BJ (cell line): ENCODE data around the gene PRAME. TPM values are rescaled to one million over a fixed set of nuclear protein-coding genes. Genes with fewer than 3 reads are reported as not detected.
"Not testable (repeated sequence)": the region's sequence is repeated elsewhere in the genome, so short reads cannot be mapped to it uniquely, and the experiment has no call there.

ENCODE experiments used
- CTCF ChIA-PET: fragments of 350-600 bp; formaldehyde crosslinking; extraction: SDS; loops from one replicate; lab custom pipeline; 2021; ENCODE audit warnings: antibody characterized with exemption, inconsistent platforms; lab: Yijun Ruan, JAX
- POLR2A ChIA-PET: fragments of 300-600 bp; sonication (Branson Sonifier 250); formaldehyde crosslinking; extraction: SDS; loops from one replicate; lab custom pipeline; 2021; ENCODE audit warnings: antibody characterized with exemption; lab: Charles Lee
- DNase-seq: peaks from one replicate; pipeline ENCODE4 v3.0.0-alpha.2; 2011; ENCODE audit warnings: low read depth
- H3K27me3 ChIP-seq: 2 replicates; pipeline ENCODE4 v1.6.0; 2011; ENCODE audit warnings: low read length; ENCODE audit not compliant: control insufficient read depth, insufficient read depth
- H3K36me3 ChIP-seq: 2 replicates; pipeline ENCODE4 v1.5.1; 2011; ENCODE audit warnings: low read length; ENCODE audit not compliant: control insufficient read depth, insufficient read depth
- H3K4me3 ChIP-seq: 2 replicates; pipeline ENCODE4 v1.5.1; 2011; ENCODE audit warnings: low read depth, mild to moderate bottlenecking, control low read depth, low read length
- CTCF ChIP-seq: IDR thresholded peaks from 2 replicates; pipeline ENCODE4 v1.5.1; 2011; ENCODE audit warnings: low read depth, mild to moderate bottlenecking, control low read depth, inconsistent platforms, low read length, moderate library complexity; ENCODE audit not compliant: insufficient read depth
- polyA plus RNA-seq: library from polyadenylated mRNA; depleted of rRNA; stranded (reverse); fragments of >200 nt; gene quantifications from 2 replicates; pipeline ENCODE4 v1.2.3, GENCODE V29; 2011

The PRAME gene
- polyA plus RNA-seq, 1 experiment, result 0.15 TPM

GRCh38 chr22:22535662-22536061 is 23.4 kb downstream of the PRAME start:
- Histone ChIP-seq H3K27me3 (no peaks in the 10 kb centered on the region), H3K4me3 (no peak overlapping the region), H3K36me3 (no peaks in the 10 kb centered on the region)
- DNase-seq, result no peak
- CTCF ChIA-PET, result interaction anchor here (1.4 kb wide), 1 partner anchor 41 kb away, joined by 3 read pairs; no protein-coding TSS in a partner anchor
- POLR2A ChIA-PET, result no interaction called here
- no peak for TF ChIP-seq CTCF

GRCh38 chr22:22534604-22535415 is 24.3 kb downstream of the PRAME start:
- no peak for DNase-seq
- H3K27me3 ChIP-seq, result no peaks in the 10 kb centered on the region
- no peak for TF ChIP-seq CTCF
- ChIA-PET POLR2A (no interaction called here), CTCF (interaction anchor here (1.4 kb wide), 1 partner anchor 42 kb away, joined by 3 read pairs; no protein-coding TSS in a partner anchor)
- no peaks in the 10 kb centered on the region for H3K36me3 ChIP-seq
- H3K4me3 ChIP-seq, result no peak overlapping the region

- H3K27me3 ChIP-seq, result no peaks in the 10 kb centered on the region
- ChIA-PET POLR2A (no interaction called here), CTCF (no interaction called here)
- no peak overlapping the region for H3K4me3 ChIP-seq
- no peaks in the 10 kb centered on the region for H3K36me3 ChIP-seq
- no peak for TF ChIP-seq CTCF
- no peak for DNase-seq
These were observed 25.2 kb downstream of the PRAME start for GRCh38 chr22:22533863-22534262.

- CTCF ChIA-PET, result no interaction called here
- TF ChIP-seq CTCF, result no peak
- DNase-seq, result no peak
These were observed 25.6 kb downstream of the PRAME start for GRCh38 chr22:22533417-22533816.

GRCh38 chr22:22532547-22533071 is 26.5 kb downstream of the PRAME start:
- not testable (repeated sequence) for DNase-seq, H3K4me3 ChIP-seq, H3K36me3 ChIP-seq, H3K27me3 ChIP-seq
- ChIA-PET POLR2A (interaction anchor here (0.7 kb wide), 1 partner anchor 31 kb away, joined by 4 read pairs; no protein-coding TSS in a partner anchor), CTCF (interaction anchor here (0.7 kb wide), 1 partner anchor 21 kb away, joined by 3 read pairs; no protein-coding TSS in a partner anchor)

More at GRCh38 chr22:22533417-22533816, 25.6 kb downstream of the PRAME start:
- no peak overlapping the region for H3K4me3 ChIP-seq
- POLR2A ChIA-PET, result interaction anchor here (0.7 kb wide), 1 partner anchor 32 kb away, joined by 4 read pairs; no protein-coding TSS in a partner anchor
- H3K27me3 ChIP-seq, result no peaks in the 10 kb centered on the region
- no peaks in the 10 kb centered on the region for H3K36me3 ChIP-seq
